ENCODE measurements around the gene CLECL1. TPM values are rescaled to one million over a fixed set of nuclear protein-coding genes. Genes with fewer than 3 reads are reported as not detected.

Gene CLECL1
- total RNA-seq, 1 donor from 2014 or later = not detected

DNA sequence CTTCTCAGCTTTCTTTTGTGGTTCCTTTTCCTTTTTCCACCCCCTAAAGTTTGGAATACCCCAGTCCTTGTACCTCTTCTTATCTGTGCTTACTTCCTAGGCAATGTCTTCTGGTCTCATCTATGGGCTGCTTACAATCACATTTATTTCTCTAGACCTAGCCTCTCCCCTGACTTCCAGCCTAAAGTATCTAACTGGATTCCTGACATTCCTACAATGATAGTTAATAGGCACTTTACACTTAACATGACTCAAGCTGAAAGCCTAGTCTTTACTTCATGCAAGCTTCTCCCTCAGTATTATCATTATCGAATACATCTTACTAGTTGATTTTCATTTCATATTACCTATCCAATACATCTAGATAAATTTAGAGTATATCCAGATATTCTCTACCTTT, 21.2 kb downstream of the CLECL1 start:
- no peaks in the 10 kb centered on the region for H3K9me3 Mint-ChIP-seq (ENCODE audit: low read depth)
- no peaks in the 10 kb centered on the region for H3K36me3 Mint-ChIP-seq (ENCODE audit: low read depth)
- TF ChIP-seq, protein P1, sequence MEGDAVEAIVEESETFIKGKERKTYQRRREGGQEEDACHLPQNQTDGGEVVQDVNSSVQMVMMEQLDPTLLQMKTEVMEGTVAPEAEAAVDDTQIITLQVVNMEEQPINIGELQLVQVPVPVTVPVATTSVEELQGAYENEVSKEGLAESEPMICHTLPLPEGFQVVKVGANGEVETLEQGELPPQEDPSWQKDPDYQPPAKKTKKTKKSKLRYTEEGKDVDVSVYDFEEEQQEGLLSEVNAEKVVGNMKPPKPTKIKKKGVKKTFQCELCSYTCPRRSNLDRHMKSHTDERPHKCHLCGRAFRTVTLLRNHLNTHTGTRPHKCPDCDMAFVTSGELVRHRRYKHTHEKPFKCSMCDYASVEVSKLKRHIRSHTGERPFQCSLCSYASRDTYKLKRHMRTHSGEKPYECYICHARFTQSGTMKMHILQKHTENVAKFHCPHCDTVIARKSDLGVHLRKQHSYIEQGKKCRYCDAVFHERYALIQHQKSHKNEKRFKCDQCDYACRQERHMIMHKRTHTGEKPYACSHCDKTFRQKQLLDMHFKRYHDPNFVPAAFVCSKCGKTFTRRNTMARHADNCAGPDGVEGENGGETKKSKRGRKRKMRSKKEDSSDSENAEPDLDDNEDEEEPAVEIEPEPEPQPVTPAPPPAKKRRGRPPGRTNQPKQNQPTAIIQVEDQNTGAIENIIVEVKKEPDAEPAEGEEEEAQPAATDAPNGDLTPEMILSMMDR (IDR thresholded peaks at IDR 0.05) = no peak
- peak overlapping the region; percentile 8 for H3K27ac Mint-ChIP-seq (ENCODE audit: unreplicated experiment)
- H3K4me1 Mint-ChIP-seq (ENCODE audit: low read depth) = peaks cover 7% of the 10 kb centered on the region
- no peaks in the 10 kb centered on the region for H3K27me3 Mint-ChIP-seq (ENCODE audit: low read depth)
- no peak for DNase-seq (ENCODE audit: low spot score)
- H3K4me3 Mint-ChIP-seq (ENCODE audit: unreplicated experiment) = no peak overlapping the region

DNA sequence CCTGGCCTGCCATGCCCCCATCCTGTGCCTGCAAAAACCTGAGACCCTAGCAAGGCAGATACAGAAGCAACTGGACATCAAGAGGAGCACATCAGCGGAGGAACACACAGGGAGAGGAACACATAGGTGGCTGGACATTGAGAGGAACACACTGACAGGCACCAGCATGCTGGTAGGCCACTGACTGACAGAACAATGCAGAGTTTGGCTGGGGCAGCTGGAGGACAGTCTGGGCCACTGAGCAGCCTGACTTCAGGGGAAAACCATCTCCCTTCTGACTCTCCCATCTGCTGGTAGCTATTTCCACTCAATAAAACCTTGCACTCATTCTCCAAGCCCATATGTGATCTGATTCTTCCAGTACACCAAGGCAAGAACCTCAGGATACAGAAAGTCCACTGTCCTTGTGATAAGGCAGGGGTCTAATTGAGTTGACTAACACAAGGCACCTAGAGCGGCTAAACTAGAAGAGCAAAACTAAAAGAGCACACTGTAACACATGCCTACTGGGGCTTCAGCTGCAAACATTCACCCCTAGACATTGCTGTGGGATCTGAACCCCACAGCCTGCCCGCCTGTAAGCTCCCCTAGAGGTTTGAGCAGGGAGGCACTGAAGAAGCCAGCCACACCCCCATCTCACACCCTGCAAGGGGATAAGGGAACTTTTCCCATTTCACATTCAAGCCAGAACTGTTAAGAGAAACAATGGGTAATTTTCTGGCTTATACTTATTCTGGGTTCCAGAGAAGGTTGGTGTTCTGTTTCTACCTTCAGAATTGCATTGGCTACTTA, 22.1 kb downstream of the CLECL1 start:
- no peaks in the 10 kb centered on the region for H3K36me3 Mint-ChIP-seq (ENCODE audit: low read depth)
- no peak overlapping the region for H3K27ac Mint-ChIP-seq (ENCODE audit: unreplicated experiment)

DNA sequence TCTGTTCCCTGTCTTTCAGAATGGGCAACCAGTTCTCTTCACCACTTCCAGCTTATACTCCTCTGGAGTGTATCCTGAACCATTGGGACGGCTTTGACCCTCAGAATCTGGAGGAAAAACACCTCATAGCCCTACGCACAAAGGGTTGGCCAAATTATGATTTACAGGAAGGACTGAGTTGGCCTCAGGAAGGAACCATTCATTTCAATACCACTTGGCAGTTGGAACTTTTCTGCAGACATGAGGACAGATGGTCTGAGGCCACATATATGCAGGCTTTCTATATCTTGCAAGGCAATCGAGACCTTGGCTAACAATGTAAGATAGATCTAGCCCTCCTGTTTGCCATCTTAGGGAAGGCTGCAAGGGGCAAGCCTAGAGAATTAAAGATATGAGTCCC, 24.0 kb downstream of the CLECL1 start:
- H3K27ac Mint-ChIP-seq (ENCODE audit: unreplicated experiment) = no peak overlapping the region
- TF ChIP-seq, protein P1 (IDR thresholded peaks at IDR 0.05) = no peak

More for the DNA sequence above, 22.1 kb downstream of the CLECL1 start:
- TF ChIP-seq, protein P1 (IDR thresholded peaks at IDR 0.05) = no peak
- no peak overlapping the region for H3K4me3 Mint-ChIP-seq (ENCODE audit: unreplicated experiment)
- no peak for DNase-seq (ENCODE audit: low spot score)
- H3K27me3 Mint-ChIP-seq (ENCODE audit: low read depth) = no peaks in the 10 kb centered on the region
- peaks cover 7% of the 10 kb centered on the region for H3K4me1 Mint-ChIP-seq (ENCODE audit: low read depth)
- no peaks in the 10 kb centered on the region for H3K9me3 Mint-ChIP-seq (ENCODE audit: low read depth)

DNA sequence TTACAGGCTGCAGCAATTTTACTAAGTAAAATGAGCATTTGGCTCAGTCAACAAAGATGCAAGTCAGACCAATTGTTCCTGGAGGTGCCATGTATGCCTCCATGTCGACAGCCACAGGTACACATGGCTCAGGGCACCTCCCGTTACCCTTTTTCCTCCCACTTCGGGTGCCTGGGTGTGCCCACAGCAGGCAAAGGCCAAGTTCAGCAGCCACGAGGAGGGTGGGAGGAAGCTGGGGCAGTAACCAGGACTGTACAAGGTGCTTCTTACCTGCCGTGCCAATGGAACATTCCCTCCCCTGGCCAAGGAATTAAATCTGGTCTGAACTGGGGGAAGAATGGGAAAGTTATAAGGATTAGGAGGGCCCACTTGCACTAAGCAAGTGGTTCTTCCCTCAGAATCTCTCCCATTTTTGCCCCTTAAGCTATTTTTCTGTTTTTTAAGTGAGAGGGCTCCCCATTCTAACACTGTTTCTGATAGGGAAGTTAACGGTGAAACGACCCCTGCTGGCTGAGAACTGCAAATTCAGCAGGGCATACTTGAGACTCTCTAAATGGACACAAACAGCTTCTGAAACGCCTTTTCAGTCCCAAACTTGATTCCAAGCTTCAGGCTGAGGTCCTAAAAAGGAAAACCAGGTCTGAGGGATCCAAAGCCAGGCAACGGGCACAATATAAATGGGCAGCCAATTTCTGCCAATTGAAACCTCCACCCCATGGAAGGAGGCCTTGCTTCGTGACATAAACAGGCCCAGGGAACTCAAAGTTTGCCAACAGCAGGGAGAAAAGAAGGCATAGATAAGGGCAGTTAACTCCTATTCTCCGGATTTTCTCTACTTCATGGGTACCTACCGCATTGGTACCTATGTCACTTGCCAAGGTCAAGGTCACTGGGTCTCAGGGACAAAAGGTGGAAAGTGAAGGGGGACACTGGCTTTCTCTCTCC, 24.8 kb downstream of the CLECL1 start:
- Mint-ChIP-seq H3K27ac (ENCODE audit: unreplicated experiment) (no peak overlapping the region), H3K27me3 (ENCODE audit: low read depth) (no peaks in the 10 kb centered on the region), H3K4me1 (ENCODE audit: low read depth) (peaks cover 7% of the 10 kb centered on the region), H3K9me3 (ENCODE audit: low read depth) (peaks cover 6% of the 10 kb centered on the region), H3K36me3 (ENCODE audit: low read depth) (no peaks in the 10 kb centered on the region), H3K4me3 (ENCODE audit: unreplicated experiment) (no peak overlapping the region)
- no peak for DNase-seq (ENCODE audit: low spot score)
- TF ChIP-seq, protein P1 (IDR thresholded peaks at IDR 0.05) = peak; percentile 95

More for the DNA sequence above, 24.0 kb downstream of the CLECL1 start:
- no peak overlapping the region for H3K4me3 Mint-ChIP-seq (ENCODE audit: unreplicated experiment)
- no peak for DNase-seq (ENCODE audit: low spot score)
- H3K36me3 Mint-ChIP-seq (ENCODE audit: low read depth) = no peaks in the 10 kb centered on the region
- H3K9me3 Mint-ChIP-seq (ENCODE audit: low read depth) = peaks cover 6% of the 10 kb centered on the region
- peaks cover 7% of the 10 kb centered on the region for H3K4me1 Mint-ChIP-seq (ENCODE audit: low read depth)
- no peaks in the 10 kb centered on the region for H3K27me3 Mint-ChIP-seq (ENCODE audit: low read depth)

DNA sequence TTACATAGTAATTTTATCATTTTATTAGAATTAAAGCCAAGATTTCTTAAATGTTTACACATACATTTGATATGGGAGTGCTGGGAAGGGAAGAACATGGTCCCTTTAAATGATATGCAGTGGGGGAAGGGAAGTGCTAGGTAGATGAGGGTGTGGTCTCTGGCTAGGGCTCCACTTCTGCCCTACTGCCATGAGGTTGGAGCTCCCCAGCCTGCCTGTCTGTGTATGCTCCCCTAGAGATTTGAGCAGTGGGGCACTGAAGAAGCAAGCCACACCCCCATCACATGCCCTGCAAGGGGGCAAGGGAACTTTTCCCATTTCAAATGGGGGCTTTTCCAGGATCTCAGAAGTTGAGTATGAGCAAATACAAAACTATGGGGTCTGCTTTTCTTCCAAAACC, 25.5 kb downstream of the CLECL1 start:
- no peaks in the 10 kb centered on the region for H3K27me3 Mint-ChIP-seq (ENCODE audit: low read depth)
- TF ChIP-seq, protein P1 (IDR thresholded peaks at IDR 0.05) = no peak
- DNase-seq (ENCODE audit: low spot score) = no peak
- H3K4me3 Mint-ChIP-seq (ENCODE audit: unreplicated experiment) = no peak overlapping the region
- peaks cover 9% of the 10 kb centered on the region for H3K9me3 Mint-ChIP-seq (ENCODE audit: low read depth)
- H3K36me3 Mint-ChIP-seq (ENCODE audit: low read depth) = no peaks in the 10 kb centered on the region
- no peak overlapping the region for H3K27ac Mint-ChIP-seq (ENCODE audit: unreplicated experiment)
- peaks cover 7% of the 10 kb centered on the region for H3K4me1 Mint-ChIP-seq (ENCODE audit: low read depth)
